GM21360 (cell line): Measurements from ENCODE around the gene ABR.

Source experiments
- ATAC-seq: cut with Tn5 transposase; IDR thresholded peaks from one replicate; pipeline ENCODE4 v1.9.1; 2021; ENCODE audit warnings: mild to moderate bottlenecking, moderate library complexity; ENCODE audit not compliant: unreplicated experiment

ABR gene

DNA sequence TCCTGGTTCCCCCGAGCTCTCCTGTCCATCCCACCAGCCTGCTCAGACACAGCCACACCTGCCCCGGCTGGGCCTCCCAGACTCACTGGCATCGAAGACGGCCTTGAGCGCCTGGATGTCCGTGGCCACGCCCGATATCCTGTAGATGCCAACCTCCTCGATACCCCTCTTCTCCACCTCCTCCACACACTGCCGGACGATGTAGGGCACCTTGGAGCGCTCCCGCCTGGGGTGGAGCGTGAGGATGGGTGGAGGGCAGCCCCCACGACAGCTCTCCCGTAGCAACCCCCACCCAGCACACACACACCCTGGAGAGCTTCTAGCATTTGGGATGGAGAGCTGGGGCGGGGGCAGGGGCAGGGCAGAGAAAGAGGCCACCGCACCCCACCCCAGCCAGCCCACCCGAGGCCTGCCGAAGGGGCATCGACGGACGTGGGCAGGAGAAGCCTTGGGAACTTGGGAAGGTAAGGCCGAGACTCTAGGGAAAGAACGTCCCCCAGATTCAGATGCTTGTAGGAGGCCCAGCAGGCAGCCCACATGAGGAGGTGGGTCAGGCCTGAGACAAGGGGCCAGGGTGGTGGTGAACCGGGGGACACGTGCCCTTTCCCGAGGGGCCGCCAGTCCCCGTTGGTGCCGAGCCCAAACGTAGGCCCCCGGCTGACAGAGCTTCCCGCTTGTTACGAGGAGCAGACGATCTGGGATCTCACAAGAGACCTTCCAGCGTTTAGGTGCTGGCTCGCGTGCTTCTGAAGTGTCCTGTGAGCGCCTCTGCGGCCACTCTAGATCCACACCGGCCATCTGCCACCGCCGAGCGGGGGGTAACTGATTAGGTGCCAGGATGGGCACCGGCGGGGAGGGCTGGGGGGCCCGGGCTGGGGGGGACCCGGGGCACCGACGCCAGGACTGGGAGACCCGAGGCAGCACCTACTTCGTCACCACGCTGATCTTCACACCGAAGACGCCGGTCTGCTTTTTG lies 167.7 kb downstream of the ABR start:
- ATAC-seq: no peak

DNA sequence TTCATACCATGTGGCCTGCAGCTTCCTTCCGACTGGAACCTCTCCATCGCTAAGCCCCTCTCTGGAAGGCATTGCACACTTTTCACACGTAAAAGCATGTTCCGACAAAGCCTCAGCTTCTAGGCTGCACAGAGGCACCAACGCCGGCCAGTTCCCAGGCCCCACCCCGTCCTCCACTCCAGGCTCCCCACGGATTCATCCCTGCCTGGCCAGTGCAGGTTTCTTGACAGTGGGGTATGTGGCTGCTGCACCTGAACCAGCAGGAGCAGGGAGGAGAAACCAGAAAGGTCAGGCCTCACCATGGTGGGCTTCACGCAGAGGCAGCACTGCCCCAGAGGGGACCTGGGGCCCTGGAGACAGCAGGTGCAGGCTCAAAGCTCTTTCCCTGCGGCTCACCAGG lies 168.6 kb downstream of the ABR start:
- ATAC-seq: no peak

DNA sequence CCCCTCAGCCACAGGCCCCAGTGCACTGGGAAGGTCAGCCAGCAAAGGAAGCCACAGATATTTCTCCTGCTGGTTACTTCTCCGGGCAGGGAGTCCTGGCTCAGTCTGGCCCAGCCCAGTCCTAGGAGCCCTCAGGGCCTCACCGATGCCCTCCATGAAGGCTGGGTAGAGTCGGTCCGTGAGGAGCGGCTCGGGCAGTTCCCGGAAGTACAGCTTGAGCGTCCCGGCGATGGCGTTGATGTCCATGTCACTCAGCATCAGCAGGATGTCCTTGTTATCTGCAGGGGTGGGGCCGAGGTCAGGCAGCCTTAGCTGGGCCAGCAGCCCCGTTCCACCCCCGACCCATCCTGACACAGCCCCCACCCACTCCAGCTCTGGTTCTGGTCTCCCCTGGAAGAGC lies 169.2 kb downstream of the ABR start:
- ATAC-seq: no peak

DNA sequence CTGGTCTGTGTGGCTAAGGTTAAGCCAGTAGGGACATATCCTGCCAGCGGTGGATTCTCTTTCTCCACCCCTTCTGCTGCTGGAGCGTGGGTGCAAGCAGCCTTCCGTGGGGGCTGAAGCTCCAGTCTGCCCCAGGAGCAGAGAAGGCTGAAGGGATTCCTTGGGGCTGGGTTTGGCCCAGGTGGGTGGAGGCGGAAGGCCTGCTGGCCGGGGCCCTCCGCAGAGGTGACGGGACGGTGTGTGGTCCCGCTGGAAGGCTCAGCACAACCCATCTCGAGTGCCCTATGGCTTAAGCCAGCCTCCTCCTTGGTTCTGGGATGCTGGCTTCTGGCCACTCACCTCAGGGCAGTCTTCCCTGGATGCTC lies 169.7 kb downstream of the ABR start:
- no peak for ATAC-seq

DNA sequence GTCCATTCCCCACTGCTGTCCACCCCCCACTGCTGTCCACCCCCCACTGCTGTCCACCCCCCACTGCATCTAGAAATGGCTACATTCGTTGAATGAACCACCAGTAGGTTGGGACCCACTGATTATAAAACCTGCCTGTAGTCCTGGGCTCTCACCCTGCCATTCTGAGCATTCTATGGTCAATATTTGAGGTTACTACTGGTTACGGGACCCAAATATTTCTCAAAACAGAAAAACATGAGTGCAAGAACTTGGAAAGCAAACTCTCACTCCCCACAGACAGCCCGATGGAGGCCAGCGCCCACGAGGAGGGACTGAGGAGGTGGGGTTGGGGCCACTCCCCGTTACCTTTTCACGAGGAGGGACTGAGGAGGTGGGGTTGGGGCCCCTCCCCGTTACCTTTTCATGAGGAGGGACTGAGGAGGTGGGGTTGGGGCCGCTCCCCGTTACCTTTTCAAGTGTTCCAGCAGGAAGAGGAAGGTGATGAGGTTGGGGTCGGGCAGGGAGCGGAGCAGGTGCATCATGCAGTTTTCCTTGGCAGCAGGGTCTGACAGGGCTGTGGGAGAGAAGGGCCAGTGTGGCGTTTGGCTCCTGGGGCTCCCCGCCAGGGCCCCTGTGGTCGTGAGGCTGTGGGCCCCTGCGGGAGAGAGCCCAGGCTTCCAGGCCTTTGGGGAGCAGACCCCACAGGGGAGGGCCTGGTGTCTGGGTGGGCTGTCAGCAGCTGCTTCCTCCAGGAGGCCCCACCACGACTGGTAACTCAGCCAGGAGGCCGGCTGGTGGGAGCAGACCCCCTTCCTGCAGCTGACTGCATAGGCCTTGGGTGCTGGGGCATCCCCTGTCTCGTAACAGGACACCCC lies 170.3 kb downstream of the ABR start:
- no peak for ATAC-seq

DNA sequence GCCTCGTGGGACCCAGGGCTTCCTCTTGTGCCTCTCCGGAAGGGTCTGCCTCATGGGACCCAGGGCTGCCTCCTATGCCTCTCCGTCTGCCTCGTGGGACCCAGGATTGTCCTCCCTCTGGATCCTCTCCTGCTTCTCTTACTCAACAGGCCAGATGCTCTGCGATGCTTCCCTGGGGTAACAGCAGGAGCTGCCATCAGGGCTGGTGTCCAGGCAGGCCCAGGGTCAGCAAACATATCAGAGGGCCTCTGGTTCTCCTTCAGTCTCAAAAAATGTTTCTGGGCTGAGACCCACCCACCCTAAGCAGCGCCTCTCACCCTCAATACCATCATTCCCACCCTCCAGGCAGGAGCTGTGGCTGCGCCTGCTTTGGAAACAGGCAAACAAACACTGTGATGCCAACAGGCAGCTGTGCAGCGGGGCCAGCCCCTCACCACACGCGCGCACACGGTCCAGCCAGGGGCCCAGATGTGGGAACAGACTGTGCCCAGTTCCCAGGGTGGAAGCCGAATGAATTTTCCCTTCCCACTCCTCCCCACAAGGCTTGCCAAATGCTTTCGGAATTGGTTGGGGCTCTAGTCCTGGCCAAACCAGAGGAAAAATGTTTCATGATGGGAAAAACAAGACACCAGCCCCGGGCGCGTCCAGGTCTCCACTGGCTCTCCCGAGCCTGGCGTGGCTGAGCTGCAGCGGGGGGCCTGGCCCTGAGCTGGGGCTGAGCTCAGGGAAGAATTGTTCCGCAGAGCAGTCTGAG lies 171.6 kb downstream of the ABR start:
- ATAC-seq: no peak

DNA sequence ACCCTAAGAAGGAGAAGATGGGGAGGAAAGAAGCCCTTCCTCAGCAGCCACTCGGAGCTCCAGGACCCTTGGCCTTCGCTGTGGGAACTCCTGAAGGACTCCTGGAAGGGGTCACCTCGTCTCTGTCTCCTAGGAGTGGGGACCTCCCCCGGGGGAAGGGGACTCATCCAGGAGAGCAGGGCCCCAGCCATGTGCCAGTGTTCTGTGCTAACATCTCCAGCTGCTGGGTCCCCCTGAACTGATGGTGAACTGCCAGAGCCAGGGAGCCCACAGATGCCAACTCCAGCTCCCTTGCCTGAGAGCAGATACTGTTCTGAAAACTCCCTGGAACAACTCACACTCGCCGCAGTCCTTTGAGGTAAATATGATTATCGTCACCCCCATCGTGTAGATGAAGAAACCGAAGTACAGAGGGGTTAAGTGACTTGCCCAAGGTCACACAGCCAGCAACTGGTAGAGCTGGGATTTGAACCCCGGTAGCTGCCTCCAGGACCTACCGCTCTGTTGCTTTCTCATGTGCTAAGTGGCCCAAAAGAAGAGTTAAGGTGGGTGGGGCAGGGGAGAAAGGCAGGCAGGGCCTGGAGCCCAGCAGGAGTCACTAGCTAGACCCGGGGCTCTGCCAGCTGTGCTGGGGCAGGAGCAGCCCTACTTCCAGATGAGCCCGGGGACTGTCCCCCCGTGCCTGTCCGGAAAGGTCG lies 172.3 kb downstream of the ABR start:
- ATAC-seq: no peak

DNA sequence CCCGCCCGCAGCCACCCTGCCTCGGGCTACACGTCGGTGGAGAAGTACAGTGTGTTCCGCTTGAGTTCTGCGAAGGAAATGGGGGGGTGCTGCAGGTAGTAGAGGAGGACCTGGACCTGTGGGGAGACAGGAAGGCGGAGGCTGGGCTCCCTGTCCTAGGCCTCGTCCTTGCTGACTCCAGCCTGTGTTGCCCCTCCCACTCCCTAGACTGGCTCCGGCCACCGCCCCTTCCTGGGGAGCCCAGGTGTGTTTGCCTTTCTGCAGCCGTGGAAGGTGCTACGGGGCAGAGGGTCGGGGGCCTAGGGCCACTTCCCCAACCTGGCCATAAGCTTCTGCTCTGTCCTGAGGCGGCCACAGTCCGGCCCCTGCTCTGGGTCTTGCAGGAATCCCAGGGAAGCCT lies 173.7 kb downstream of the ABR start:
- no peak for ATAC-seq

DNA sequence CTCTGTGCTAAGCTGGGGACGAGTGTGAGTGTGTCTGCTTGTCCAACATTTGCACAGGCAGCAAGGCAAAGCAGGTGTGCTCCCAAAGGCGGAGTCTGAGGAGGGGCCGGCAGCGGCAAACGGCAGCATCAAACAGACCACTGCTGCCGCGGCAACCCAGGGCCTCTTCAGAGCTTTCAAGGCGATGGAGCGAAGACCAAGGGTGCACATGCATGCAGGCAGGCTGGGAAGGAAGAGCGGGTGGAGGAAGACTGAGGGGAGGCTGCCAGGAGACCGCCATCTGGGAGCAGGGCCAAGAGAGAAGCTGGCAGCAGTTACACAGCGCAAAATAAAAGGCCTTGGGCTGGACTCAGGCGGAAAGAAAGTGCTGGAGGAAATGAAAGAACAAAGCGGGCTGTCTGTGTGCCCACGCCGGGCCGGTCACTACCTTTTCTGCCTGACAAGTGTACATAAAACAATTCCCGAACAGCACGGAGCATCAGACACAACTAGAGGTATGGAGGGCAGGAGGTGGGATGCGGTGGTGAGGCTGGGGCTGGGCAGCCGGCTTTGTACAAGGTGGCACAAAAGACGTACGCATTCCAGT lies 174.3 kb downstream of the ABR start:
- no peak for ATAC-seq

DNA sequence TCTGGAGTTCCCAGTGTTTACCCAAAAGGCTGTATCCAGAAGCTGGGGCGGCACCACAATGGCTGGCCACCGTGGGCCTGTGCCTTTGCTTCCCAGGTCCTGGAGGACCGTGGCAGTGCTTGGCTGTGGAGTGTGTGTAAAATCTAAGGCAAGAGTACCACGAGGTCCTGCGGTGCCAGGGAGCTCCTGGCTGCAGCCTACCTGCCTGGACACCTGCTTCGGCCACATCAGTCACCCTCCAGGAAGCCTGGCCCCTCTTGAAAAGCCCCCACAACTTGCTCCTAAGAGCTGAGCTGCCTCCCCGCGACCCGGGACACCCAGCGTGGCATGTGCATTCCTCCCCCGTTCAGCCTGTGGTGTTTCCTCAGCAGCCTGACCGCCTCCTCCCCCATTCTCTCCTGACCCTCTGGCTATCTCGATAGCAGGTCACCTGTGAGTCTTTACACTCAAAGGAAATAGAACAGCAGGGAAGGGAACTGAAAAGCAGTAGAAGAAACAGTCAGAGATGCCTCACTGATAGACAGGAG lies 174.9 kb downstream of the ABR start:
- ATAC-seq: no peak

DNA sequence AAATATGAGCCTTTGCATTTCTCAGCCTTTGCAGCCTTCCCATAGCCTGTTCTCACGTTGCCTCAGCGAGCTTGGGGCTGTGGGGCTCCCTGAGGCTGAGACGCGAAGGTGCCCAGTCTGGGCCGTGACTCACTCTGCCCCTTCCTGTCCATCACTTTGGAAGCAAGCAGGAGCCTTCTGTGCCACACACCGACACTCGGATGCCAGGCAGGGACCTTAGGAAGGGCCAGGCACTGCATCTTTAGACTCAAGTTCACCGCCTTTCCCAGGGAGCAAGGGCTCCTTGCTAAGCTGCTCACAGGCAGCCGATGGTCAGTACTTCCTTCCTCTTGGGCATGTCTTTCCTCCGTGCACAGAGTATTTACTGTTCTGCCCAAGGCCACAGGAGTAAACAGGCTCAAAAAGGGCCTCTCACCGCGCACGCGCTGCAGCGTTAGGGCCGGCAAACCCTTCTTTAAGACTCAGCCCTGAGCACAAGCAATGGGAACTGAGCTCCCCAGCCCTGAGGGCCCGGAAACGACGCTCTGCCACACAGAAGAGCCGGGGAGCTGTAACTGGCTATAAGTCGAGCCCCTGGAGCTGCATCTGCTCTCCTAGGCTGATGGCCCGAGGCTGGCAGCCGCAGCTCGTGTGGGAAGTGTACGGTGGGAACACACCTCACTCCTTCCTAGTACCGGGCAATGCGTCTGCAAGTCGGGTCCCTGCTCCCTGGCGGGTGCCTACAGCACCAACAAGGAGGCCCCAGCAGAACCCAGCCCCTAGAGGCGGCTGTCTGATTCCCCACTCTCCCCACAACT lies 175.6 kb downstream of the ABR start:
- ATAC-seq: no peak

DNA sequence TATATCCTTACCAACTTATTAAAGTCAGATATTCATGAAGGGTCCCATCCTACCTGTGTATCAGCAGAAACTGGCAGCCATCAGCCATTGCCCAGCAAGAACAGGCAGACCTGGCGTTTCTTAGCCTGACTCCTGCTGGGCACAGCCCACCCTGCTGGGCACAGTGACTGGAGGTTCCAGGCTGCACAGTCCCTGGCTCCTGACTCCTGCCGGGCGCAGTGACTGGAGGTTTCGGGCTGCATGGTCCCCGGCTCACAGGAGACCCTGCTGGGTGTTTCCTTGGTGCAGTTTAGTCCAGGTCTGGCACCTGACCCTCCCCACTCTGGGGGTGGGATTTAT lies 176.2 kb downstream of the ABR start:
- ATAC-seq: no peak

DNA sequence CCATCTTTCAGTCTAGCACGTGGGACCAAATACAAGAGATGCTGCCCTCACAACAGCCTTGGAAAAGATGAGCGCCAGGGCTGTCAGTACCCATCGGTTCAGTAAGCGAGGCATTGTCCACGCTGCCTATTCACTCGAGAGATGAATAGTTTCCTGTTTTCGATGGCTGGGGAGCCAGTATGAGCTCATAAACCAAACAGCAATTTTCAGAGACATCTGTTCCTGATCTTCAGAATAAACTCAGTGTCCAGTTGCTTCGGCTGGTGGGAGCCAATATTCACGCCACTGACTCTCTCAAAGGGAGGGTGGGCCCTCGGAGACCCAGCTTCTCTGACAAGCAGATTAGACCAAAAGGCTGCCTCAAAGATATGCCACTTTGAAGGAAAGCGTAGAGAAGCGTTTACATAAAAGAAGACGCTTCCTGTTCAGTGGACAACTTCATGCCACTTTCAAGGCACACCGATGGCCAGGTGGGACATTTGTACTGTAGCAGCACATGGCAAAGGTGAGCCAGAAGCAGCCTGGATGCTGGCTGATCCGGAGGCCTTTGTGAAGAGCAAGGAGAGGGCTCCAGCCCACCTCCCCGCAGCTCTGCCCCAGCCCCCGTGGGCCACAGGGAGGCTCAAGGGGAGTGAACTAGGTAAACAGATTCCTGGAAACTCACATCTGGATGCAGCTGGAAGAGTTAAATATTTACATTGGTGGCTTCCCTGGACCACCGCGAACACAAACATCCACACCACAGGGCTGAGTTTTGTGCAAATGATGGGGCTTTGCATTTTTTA lies 176.8 kb downstream of the ABR start:
- ATAC-seq: no peak

DNA sequence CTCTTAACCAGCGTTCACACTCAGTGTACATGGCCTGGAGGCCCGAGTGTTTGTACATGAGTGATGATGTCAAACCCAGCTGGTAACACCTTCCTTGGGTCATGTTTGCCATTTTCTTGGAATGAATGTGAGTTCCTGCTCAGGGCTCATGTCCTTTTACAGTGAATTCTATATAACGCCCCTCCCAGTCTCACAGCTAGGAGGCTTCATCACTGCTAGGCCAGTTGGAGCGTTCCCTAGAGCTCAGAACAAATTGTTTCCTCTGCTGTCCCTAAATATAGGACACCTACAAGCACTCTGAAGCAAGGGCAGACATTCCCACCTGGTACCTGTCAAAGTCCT lies 177.4 kb downstream of the ABR start:
- ATAC-seq: no peak

DNA sequence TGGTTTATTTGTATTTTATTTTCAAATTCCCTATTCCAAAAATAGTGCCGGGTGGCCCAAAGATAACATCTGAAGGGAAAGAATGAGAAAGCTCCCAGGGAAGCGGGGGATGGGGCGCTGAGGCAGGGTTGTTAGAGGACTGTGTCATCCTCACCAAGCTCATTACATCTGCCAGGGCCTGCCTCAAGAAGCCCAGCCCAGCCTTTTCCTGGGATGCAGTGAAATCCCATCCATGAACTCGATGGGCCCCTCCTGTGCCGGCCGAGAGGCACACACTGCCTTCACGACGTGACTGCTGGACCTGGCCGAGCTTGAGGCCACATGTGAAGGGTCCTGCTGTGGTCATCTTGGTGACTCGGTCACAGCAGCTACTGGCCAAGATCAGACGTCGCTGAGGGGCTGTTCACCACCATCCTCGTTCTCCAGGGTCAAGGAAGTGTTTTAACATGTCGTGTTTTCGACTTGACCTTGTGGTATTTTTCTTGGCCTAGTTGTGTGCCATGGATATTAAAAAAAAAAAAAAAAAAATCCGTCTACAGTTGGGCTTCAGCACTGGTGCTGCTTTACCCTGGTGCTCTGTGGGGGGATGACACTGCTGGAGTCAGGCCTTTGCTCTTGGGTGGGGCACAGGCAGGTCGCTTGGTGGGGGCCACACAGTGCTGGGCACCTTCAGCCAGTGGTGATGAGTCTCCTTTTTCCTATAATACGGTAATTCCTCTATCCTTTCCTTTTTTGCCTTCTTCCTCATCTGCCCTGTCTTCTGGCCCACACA lies 178.0 kb downstream of the ABR start:
- ATAC-seq: no peak

DNA sequence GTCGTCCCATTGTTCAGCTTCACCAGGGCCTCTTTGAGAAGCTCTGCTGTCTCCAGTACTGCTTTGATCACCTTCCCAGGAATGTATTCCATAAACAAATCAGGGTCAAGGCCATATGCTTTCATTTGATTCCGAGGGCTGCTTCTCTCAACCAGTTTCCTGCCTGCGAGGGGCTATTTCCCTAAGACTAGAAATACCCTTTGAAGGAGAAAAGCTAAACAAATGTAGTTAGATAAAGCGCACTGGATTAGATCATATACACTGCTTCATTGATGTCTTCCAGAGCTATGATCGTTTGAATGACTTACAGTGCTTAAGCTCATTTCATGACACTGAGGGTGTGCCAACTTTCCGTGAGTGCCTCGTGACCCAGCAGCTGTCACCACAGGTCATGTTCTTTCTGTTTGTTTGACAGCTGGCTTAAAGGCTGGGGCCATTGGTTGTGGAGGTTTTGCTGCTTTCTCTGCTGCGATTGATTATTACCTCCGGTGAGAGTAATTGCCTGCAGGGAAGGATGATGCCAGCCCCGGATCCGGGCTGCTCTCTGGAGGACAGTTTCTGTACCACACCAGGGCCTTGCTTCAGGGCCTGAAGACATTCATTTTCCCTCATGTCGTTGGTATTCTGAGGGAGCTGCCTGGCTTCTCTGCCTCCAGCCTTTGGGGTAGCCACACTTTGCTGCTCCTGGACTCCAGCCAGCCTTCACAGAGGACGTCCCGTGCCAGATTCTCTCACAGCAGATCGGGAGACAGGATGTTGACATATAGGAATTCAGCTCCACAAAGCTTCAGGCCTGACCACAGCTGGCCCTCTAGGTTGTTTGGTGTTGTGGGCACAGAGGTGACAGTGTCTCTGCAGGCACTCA lies 179.0 kb downstream of the ABR start:
- no peak for ATAC-seq

DNA sequence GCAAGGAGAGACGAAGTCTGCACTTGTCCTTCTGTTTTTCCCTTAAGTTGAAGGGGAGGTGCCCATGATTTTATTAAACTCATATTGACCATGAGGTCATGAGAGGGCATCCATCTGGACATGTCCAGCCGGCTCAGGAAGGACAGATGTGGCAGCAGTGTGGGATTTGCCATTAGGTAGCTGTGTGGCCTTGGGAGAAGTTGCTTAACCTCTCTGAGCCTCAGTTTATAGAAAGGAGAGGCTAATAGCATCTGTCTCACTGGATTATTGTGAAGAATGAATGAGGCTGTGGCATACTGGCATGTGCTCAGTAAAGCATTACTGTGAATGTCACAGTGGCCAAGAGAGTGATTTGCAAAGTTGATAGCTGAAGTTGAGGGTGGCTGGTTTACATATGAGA lies 181.7 kb downstream of the ABR start:
- no peak for ATAC-seq
